T1000 (cell line): ENCODE results near the gene IGLL1.
"Not testable (repeated sequence)": the region's sequence is repeated elsewhere in the genome, so short reads cannot be mapped to it uniquely, and the experiment has no call there.

Experiments
- DNase-seq: peaks from one replicate; lab custom pipeline; 2025; ENCODE audit warnings: mixed read lengths; lab: John Stamatoyannopoulos, UW

IGLL1 gene

GRCh38 chr22:23540837-23541236, 39.3 kb downstream of the IGLL1 start:
- DNase-seq = not testable (repeated sequence)

- DNase-seq = not testable (repeated sequence)
Observed at GRCh38 chr22:23539839-23540198, 40.3 kb downstream of the IGLL1 start.

- DNase-seq = peak; percentile 37
Observed at GRCh38 chr22:23539135-23539838, 40.8 kb downstream of the IGLL1 start.

GRCh38 chr22:23538696-23539030, 41.4 kb downstream of the IGLL1 start:
- not testable (repeated sequence) for DNase-seq

- not testable (repeated sequence) for DNase-seq
Observed at GRCh38 chr22:23537830-23538695, 42.0 kb downstream of the IGLL1 start.

GRCh38 chr22:23537416-23537815, 42.7 kb downstream of the IGLL1 start:
- DNase-seq = no peak

- no peak for DNase-seq
Observed at GRCh38 chr22:23536821-23537345, 43.2 kb downstream of the IGLL1 start.

- not testable (repeated sequence) for DNase-seq
Observed at GRCh38 chr22:23535790-23536661, 44.1 kb downstream of the IGLL1 start.

GRCh38 chr22:23534851-23535717, 45.0 kb downstream of the IGLL1 start:
- DNase-seq = no peak

GRCh38 chr22:23534201-23534850, 45.8 kb downstream of the IGLL1 start:
- no peak for DNase-seq

GRCh38 chr22:23533771-23534191, 46.3 kb downstream of the IGLL1 start:
- DNase-seq = no peak

GRCh38 chr22:23533328-23533762, 46.7 kb downstream of the IGLL1 start:
- DNase-seq = no peak

- DNase-seq = no peak
Observed at GRCh38 chr22:23532731-23533130, 47.4 kb downstream of the IGLL1 start.

- no peak for DNase-seq
Observed at GRCh38 chr22:23531966-23532705, 48.0 kb downstream of the IGLL1 start.

- DNase-seq = no peak
Observed at GRCh38 chr22:23531283-23531956, 48.7 kb downstream of the IGLL1 start.

GRCh38 chr22:23530766-23531282, 49.3 kb downstream of the IGLL1 start:
- no peak for DNase-seq

GRCh38 chr22:23530106-23530505, 50.0 kb downstream of the IGLL1 start:
- no peak for DNase-seq

- no peak for DNase-seq
Observed at GRCh38 chr22:23529166-23530103, 50.7 kb downstream of the IGLL1 start.
